CD14-positive monocyte (primary cell): ENCODE results near the gene VARS1. TPM values are rescaled to one million over a fixed set of nuclear protein-coding genes. Genes with fewer than 3 reads are reported as not detected.

Source experiments
- DNase-seq, 3 donors: peaks; one replicate each; pipeline ENCODE4 v3.0.0-alpha.2; 2011 to 2022
- H2AFZ ChIP-seq: 2 replicates; pipeline ENCODE4 v1.6.0; 2012; ENCODE audit warnings: mild to moderate bottlenecking, low read depth, low read length, inconsistent platforms; ENCODE audit not compliant: insufficient read depth, poor library complexity, severe bottlenecking
- H3K27ac ChIP-seq, 2 donors: 1 replicate in 1 of 2; 2 replicates in 1 of 2; pipeline ENCODE4 v1.5.1; 2012 to 2013; ENCODE audit warnings: low read length in 2 of 2, control low read depth in 1 of 2, inconsistent platforms in 1 of 2, low read depth in 1 of 2, mild to moderate bottlenecking in 1 of 2
- H3K27me3 ChIP-seq, 2 donors: one replicate each; pipeline versions ENCODE4 v1.6.0 to v1.6.1; 2011 to 2013; ENCODE audit warnings: low read length in 2 of 2; ENCODE audit not compliant: control insufficient read depth in 2 of 2, insufficient read depth in 2 of 2
- H3K36me3 ChIP-seq, 2 donors: replicated peaks in 1 of 2; 1 replicate in 1 of 2; 2 replicates in 1 of 2; pipeline versions ENCODE4 v1.5.1 to v1.6.1; 2012 to 2013; ENCODE audit warnings: low read length in 2 of 2, control low read depth in 1 of 2, inconsistent platforms in 1 of 2, mild to moderate bottlenecking in 1 of 2; ENCODE audit not compliant: insufficient read depth in 2 of 2, control insufficient read depth in 1 of 2
- H3K4me1 ChIP-seq, 2 donors: 1 replicate in 1 of 2; 2 replicates in 1 of 2; pipeline versions ENCODE4 v1.5.1 to v1.6.1; 2012 to 2013; ENCODE audit warnings: low read length in 2 of 2, control low read depth in 1 of 2, inconsistent platforms in 1 of 2, mild to moderate bottlenecking in 1 of 2, moderate library complexity in 1 of 2; ENCODE audit not compliant: insufficient read depth in 2 of 2, control insufficient read depth in 1 of 2
- H3K4me2 ChIP-seq: replicated peaks from 2 replicates; pipeline ENCODE3; 2012; ENCODE audit warnings: low read length, moderate library complexity, mild to moderate bottlenecking; ENCODE audit not compliant: poor library complexity, severe bottlenecking; ENCODE audit errors: extremely low read depth
- H3K4me3 ChIP-seq, 3 experiments: fragments of 200-600 bp in 1 of 3; sonication (generic) in 1 of 3; replicated peaks in 1 of 3; 1 replicate in 2 of 3; 2 replicates in 1 of 3; pipeline ENCODE4 v1.5.1; 2011 to 2013; ENCODE audit warnings: low read length in 3 of 3, mild to moderate bottlenecking in 3 of 3, control low read depth in 2 of 3, low read depth in 2 of 3, inconsistent platforms in 1 of 3, moderate library complexity in 1 of 3
- H3K79me2 ChIP-seq: 2 replicates; pipeline ENCODE4 v1.6.0; 2012; ENCODE audit warnings: mild to moderate bottlenecking, control low read depth, inconsistent platforms, low read length, moderate library complexity; ENCODE audit not compliant: insufficient read depth
- H3K9ac ChIP-seq: 2 replicates; pipeline ENCODE4 v1.6.0; 2017; ENCODE audit warnings: low read length, mild to moderate bottlenecking; ENCODE audit not compliant: insufficient read depth, poor library complexity, severe bottlenecking
- H3K9me3 ChIP-seq, 2 donors: replicated peaks in 1 of 2; 1 replicate in 1 of 2; 2 replicates in 1 of 2; pipeline versions ENCODE4 v1.5.1 to v1.6.1; 2012 to 2013; ENCODE audit warnings: low read length in 2 of 2, control low read depth in 1 of 2; ENCODE audit not compliant: control insufficient read depth in 1 of 2, insufficient read depth in 1 of 2
- H4K20me1 ChIP-seq: 2 replicates; pipeline ENCODE4 v1.6.0; 2012; ENCODE audit warnings: mild to moderate bottlenecking, low read length, control low read depth, moderate library complexity; ENCODE audit not compliant: insufficient read depth
- H3K27ac Mint-ChIP-seq, 7 donors: one replicate each; pipeline ENCODE4 v1.8.0; 2020; ENCODE audit warnings: mild to moderate bottlenecking in 7 of 7, mixed read lengths in 7 of 7, moderate library complexity in 6 of 7, inconsistent platforms in 2 of 7
- H3K27me3 Mint-ChIP-seq, 3 donors: one replicate each; pipeline ENCODE4 v1.8.0; 2021 to 2022; ENCODE audit warnings: low read depth in 3 of 3, mild to moderate bottlenecking in 3 of 3, mixed read lengths in 3 of 3, moderate library complexity in 3 of 3, inconsistent platforms in 1 of 3
- H3K36me3 Mint-ChIP-seq, 2 donors: one replicate each; pipeline ENCODE4 v1.8.0; 2020; ENCODE audit warnings: mixed read lengths in 2 of 2, inconsistent platforms in 1 of 2, mild to moderate bottlenecking in 1 of 2
- H3K4me1 Mint-ChIP-seq: one replicate; pipeline ENCODE4 v1.8.0; 2020; ENCODE audit warnings: mild to moderate bottlenecking, mixed read lengths
- H3K4me3 Mint-ChIP-seq, 2 donors: one replicate each; pipeline ENCODE4 v1.8.0; 2020; ENCODE audit warnings: mild to moderate bottlenecking in 2 of 2, mixed read lengths in 2 of 2, moderate library complexity in 1 of 2
- H3K9me3 Mint-ChIP-seq, 7 donors: one replicate each; pipeline ENCODE4 v1.8.0; 2020 to 2022; ENCODE audit warnings: mixed read lengths in 7 of 7, mild to moderate bottlenecking in 6 of 7, moderate library complexity in 6 of 7, inconsistent platforms in 2 of 7
- CTCF ChIP-seq: fragments of 200-600 bp; IDR thresholded peaks from one replicate; pipeline ENCODE4 v1.8.0; 2022; ENCODE audit warnings: antibody characterized with exemption, mild to moderate bottlenecking
- WGBS: methylation state at CpG from one replicate; pipeline ENCODE4 v1.1.5; 2013; ENCODE audit warnings: missing lambda C conversion rate; ENCODE audit not compliant: insufficient coverage; 5-methylcytosine and 5-hydroxymethylcytosine counted together
- intact Hi-C, 2 donors: fragments of 100-400 bp; cut with micrococcal nuclease; formaldehyde crosslinking; loops; one replicate each; pipeline versions ENCODE4 v1.15.0 to v1.15.1; 2023
- polyA plus RNA-seq, 3 donors: library from polyadenylated mRNA; depleted of rRNA in 1 of 3; unstranded in 2 of 3; stranded (reverse) in 1 of 3; fragments of 300-500 nt in 2 of 3; fragments of >200 nt in 1 of 3; fragmentation: Illumina TruSeq in 2 of 3; gene quantifications; 1 replicate in 2 of 3; 2 replicates in 1 of 3; pipeline ENCODE4 v1.2.3, GENCODE V29; 2012 to 2021

VARS1 gene
- polyA plus RNA-seq, 3 donors = 22.2 to 28.9 (median 27.3) TPM

GRCh38 chr6:31779908-31780307, 15.6 kb downstream of the VARS1 start:
- Histone ChIP-seq H3K27ac (peak overlapping the region in 1 of 2 donors; percentile 26), H3K27me3 (no peaks in the 10 kb centered on the region), H3K4me3 (no peak overlapping the region), H3K36me3 (peaks cover 63 to 71% of the 10 kb centered on the region in 2 donors), H3K79me2 (no peaks in the 10 kb centered on the region), H2AFZ (no peak overlapping the region), H3K9ac (no peak overlapping the region), H4K20me1 (no peaks in the 10 kb centered on the region), H3K4me1 (peaks cover 13 to 15% of the 10 kb centered on the region in 2 donors), H3K9me3 (no peaks in the 10 kb centered on the region), H3K4me2 (no peak overlapping the region)
- peak overlapping the region in 2 of 7 donors; percentile 7 to 20 for H3K27ac Mint-ChIP-seq
- DNase-seq = no peak
- H3K27me3 Mint-ChIP-seq = peaks cover 2 to 3% (median 3%) of the 10 kb centered on the region in 3 donors
- peaks cover 15% of the 10 kb centered on the region for H3K4me1 Mint-ChIP-seq
- no peak for TF ChIP-seq CTCF
- peaks cover 54 to 74% of the 10 kb centered on the region in 2 donors for H3K36me3 Mint-ChIP-seq
- intact Hi-C loops = no loop called here
- 98% methylated on average over 9 of the region's 10 CpGs for WGBS
- H3K4me3 Mint-ChIP-seq = no peak overlapping the region
- no peaks in the 10 kb centered on the region for H3K9me3 Mint-ChIP-seq

- Histone ChIP-seq H3K4me3 (no peak overlapping the region), H2AFZ (no peak overlapping the region), H3K9ac (no peak overlapping the region), H3K4me1 (peaks cover 13 to 15% of the 10 kb centered on the region in 2 donors), H3K79me2 (no peaks in the 10 kb centered on the region), H3K36me3 (peaks cover 56 to 64% of the 10 kb centered on the region in 2 donors), H3K4me2 (no peak overlapping the region), H4K20me1 (no peaks in the 10 kb centered on the region), H3K27me3 (no peaks in the 10 kb centered on the region), H3K9me3 (no peaks in the 10 kb centered on the region), H3K27ac (no peak overlapping the region)
- TF ChIP-seq CTCF = no peak
- H3K4me3 Mint-ChIP-seq = no peak overlapping the region
- peaks cover 15% of the 10 kb centered on the region for H3K4me1 Mint-ChIP-seq
- intact Hi-C loops = no loop called here
- 96% methylated on average over 21 of the region's 43 CpGs for whole genome bisulfite sequencing
- peaks cover 47 to 67% of the 10 kb centered on the region in 2 donors for H3K36me3 Mint-ChIP-seq
- DNase-seq = no peak
- peaks cover 2 to 3% (median 3%) of the 10 kb centered on the region in 3 donors for H3K27me3 Mint-ChIP-seq
- peak overlapping the region in 1 of 7 donors; percentile 7 for H3K27ac Mint-ChIP-seq
- H3K9me3 Mint-ChIP-seq = no peaks in the 10 kb centered on the region
Observed at GRCh38 chr6:31778999-31779885, 16.3 kb downstream of the VARS1 start.
